HCT116 (cell line): ENCODE measurements around the gene C1orf159.

Source experiments
- CTCF ChIP-seq, 3 experiments: fragments of 200-600 bp in 1 of 3; sonication (generic) in 1 of 3; IDR thresholded peaks in 2 of 3; conservative IDR thresholded peaks in 1 of 3; 2 replicates each; pipeline ENCODE4 v1.5.1; 2012 to 2017; ENCODE audit warnings: low read depth in 2 of 3, low read length in 2 of 3, antibody characterized with exemption in 1 of 3, borderline replicate concordance in 1 of 3, control low read depth in 1 of 3, mild to moderate bottlenecking in 1 of 3, mixed read lengths in 1 of 3, mixed run types in 1 of 3, moderate library complexity in 1 of 3; ENCODE audit not compliant: insufficient read depth in 1 of 3
- ZFX ChIP-seq: fragments of 450-650 bp; IDR thresholded peaks from 2 replicates; pipeline ENCODE4 v1.6.1; 2017

GRCh38 chr1:1075148-1075935 is 40.5 kb downstream of the C1orf159 start:
- TF ChIP-seq ZFX, result no peak
- TF ChIP-seq CTCF (IDR thresholded peaks at IDR 0.05 in 2 of 3, conservative IDR thresholded peaks at IDR 0.05 in 1 of 3; ENCODE audit: borderline replicate concordance in 1 of 3, insufficient read depth in 1 of 3, low read depth in 2 of 3, low read length in 2 of 3), result no peak
